Neural progenitor cell (in vitro differentiated cells): ENCODE data around the gene KRTAP9-7.

Source experiments
- EZH2 ChIP-seq: fragments of 200-600 bp; sonication (generic); IDR thresholded peaks from 2 replicates; pipeline ENCODE4 v1.6.1; 2017; ENCODE audit warnings: antibody characterized with exemption, mild to moderate bottlenecking, moderate library complexity
- TF ChIP-seq, protein P1 (sequence below): fragments of 200-600 bp; sonication (generic); IDR thresholded peaks from 2 replicates; pipeline ENCODE4 v1.5.1; 2017; ENCODE audit warnings: antibody characterized with exemption, mild to moderate bottlenecking

DNA sequence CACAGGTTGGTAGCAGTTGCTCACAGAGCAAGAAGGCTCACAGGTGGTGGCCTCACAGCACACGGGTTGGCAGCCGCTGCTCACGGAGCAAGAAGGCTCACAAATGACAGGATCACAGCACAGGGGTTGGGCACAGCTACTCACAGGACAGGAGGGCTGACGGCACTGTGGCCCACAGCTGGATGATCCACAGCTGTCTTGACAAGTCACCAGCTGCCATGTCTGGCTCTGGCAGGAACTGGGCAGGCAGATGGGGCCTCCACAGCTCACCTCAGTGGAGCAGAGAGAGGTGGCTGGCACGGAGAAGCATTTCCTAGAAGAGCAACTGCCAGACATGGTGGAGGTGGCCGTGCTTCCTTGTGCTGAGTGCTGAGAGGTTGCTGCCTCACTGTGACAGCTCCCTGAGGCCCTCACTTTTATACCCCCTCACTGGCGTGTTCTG lies 33.4 kb downstream of the KRTAP9-7 start, which contains the start of gene KRTAP16-1:
- TF ChIP-seq, protein P1, sequence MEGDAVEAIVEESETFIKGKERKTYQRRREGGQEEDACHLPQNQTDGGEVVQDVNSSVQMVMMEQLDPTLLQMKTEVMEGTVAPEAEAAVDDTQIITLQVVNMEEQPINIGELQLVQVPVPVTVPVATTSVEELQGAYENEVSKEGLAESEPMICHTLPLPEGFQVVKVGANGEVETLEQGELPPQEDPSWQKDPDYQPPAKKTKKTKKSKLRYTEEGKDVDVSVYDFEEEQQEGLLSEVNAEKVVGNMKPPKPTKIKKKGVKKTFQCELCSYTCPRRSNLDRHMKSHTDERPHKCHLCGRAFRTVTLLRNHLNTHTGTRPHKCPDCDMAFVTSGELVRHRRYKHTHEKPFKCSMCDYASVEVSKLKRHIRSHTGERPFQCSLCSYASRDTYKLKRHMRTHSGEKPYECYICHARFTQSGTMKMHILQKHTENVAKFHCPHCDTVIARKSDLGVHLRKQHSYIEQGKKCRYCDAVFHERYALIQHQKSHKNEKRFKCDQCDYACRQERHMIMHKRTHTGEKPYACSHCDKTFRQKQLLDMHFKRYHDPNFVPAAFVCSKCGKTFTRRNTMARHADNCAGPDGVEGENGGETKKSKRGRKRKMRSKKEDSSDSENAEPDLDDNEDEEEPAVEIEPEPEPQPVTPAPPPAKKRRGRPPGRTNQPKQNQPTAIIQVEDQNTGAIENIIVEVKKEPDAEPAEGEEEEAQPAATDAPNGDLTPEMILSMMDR = no peak
- TF ChIP-seq EZH2 = no peak
